ENCODE results near the gene TMEM203.

DNA sequence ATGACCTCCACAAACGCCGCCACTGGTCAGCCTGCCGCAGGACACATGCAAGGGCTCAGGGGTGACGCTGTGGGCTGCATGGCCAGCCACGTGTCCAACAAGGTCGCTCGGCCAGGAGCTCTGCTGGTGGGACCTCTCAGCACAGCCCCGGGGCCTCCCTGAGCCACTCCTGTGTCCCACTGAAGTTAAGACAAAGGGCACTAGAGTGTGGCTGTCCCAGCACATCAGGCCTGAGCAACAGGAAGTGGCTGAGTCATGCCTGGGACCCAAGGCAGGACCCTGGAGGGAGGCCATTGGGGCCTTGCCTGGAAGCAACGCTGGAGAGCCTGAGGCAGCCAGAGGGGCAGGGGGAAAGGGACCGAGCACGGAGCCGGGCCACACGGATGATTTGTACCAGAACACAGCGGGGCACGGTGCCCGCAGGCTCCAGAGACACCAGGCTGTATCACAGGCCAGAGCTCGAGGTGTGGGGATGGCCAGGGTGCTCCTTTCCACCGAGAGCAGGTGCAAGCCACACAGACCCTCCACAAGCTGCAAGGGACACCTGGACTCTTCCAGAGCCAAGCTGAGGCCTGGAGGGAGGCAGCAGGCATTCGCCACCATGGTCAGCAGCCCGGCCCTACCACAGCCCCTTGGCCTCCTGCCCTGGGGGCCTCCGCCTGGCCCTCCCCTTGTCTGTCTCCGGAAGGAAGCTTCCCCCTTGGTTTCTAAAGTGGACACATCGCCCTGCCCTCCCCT is 27.1 kb downstream of the TMEM203 start:
- no peak for TF ChIP-seq POLR2AphosphoS5 (IDR thresholded peaks at IDR 0.05; ENCODE audit: low read depth)
- no peak for TF ChIP-seq JUNB (IDR thresholded peaks at IDR 0.05; ENCODE audit: unreplicated experiment)
- TF ChIP-seq, protein P1, sequence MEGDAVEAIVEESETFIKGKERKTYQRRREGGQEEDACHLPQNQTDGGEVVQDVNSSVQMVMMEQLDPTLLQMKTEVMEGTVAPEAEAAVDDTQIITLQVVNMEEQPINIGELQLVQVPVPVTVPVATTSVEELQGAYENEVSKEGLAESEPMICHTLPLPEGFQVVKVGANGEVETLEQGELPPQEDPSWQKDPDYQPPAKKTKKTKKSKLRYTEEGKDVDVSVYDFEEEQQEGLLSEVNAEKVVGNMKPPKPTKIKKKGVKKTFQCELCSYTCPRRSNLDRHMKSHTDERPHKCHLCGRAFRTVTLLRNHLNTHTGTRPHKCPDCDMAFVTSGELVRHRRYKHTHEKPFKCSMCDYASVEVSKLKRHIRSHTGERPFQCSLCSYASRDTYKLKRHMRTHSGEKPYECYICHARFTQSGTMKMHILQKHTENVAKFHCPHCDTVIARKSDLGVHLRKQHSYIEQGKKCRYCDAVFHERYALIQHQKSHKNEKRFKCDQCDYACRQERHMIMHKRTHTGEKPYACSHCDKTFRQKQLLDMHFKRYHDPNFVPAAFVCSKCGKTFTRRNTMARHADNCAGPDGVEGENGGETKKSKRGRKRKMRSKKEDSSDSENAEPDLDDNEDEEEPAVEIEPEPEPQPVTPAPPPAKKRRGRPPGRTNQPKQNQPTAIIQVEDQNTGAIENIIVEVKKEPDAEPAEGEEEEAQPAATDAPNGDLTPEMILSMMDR (conservative IDR thresholded peaks at IDR 0.05; ENCODE audit: low read depth in 2 of 2): no peak
- no peak for TF ChIP-seq CREB1 (CRISPR knock-in tag; IDR thresholded peaks at IDR 0.05; ENCODE audit: low read depth)
- TF ChIP-seq, protein P2, sequence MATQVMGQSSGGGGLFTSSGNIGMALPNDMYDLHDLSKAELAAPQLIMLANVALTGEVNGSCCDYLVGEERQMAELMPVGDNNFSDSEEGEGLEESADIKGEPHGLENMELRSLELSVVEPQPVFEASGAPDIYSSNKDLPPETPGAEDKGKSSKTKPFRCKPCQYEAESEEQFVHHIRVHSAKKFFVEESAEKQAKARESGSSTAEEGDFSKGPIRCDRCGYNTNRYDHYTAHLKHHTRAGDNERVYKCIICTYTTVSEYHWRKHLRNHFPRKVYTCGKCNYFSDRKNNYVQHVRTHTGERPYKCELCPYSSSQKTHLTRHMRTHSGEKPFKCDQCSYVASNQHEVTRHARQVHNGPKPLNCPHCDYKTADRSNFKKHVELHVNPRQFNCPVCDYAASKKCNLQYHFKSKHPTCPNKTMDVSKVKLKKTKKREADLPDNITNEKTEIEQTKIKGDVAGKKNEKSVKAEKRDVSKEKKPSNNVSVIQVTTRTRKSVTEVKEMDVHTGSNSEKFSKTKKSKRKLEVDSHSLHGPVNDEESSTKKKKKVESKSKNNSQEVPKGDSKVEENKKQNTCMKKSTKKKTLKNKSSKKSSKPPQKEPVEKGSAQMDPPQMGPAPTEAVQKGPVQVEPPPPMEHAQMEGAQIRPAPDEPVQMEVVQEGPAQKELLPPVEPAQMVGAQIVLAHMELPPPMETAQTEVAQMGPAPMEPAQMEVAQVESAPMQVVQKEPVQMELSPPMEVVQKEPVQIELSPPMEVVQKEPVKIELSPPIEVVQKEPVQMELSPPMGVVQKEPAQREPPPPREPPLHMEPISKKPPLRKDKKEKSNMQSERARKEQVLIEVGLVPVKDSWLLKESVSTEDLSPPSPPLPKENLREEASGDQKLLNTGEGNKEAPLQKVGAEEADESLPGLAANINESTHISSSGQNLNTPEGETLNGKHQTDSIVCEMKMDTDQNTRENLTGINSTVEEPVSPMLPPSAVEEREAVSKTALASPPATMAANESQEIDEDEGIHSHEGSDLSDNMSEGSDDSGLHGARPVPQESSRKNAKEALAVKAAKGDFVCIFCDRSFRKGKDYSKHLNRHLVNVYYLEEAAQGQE (IDR thresholded peaks at IDR 0.05; ENCODE audit: unreplicated experiment): no peak
- TF ChIP-seq EZH2 (IDR thresholded peaks at IDR 0.05; ENCODE audit: low read depth, unreplicated experiment): no peak
- no peak for TF ChIP-seq ZNF114 (CRISPR knock-in tag; IDR thresholded peaks at IDR 0.05)
- no peak for TF ChIP-seq EZH2phosphoT487 (IDR thresholded peaks at IDR 0.05; ENCODE audit: unreplicated experiment)
- TF ChIP-seq, protein P3, sequence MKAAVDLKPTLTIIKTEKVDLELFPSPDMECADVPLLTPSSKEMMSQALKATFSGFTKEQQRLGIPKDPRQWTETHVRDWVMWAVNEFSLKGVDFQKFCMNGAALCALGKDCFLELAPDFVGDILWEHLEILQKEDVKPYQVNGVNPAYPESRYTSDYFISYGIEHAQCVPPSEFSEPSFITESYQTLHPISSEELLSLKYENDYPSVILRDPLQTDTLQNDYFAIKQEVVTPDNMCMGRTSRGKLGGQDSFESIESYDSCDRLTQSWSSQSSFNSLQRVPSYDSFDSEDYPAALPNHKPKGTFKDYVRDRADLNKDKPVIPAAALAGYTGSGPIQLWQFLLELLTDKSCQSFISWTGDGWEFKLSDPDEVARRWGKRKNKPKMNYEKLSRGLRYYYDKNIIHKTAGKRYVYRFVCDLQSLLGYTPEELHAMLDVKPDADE (IDR thresholded peaks at IDR 0.05): no peak
- no peak for TF ChIP-seq NANOG (IDR thresholded peaks at IDR 0.05; ENCODE audit: borderline replicate concordance)
- TF ChIP-seq, protein P4, sequence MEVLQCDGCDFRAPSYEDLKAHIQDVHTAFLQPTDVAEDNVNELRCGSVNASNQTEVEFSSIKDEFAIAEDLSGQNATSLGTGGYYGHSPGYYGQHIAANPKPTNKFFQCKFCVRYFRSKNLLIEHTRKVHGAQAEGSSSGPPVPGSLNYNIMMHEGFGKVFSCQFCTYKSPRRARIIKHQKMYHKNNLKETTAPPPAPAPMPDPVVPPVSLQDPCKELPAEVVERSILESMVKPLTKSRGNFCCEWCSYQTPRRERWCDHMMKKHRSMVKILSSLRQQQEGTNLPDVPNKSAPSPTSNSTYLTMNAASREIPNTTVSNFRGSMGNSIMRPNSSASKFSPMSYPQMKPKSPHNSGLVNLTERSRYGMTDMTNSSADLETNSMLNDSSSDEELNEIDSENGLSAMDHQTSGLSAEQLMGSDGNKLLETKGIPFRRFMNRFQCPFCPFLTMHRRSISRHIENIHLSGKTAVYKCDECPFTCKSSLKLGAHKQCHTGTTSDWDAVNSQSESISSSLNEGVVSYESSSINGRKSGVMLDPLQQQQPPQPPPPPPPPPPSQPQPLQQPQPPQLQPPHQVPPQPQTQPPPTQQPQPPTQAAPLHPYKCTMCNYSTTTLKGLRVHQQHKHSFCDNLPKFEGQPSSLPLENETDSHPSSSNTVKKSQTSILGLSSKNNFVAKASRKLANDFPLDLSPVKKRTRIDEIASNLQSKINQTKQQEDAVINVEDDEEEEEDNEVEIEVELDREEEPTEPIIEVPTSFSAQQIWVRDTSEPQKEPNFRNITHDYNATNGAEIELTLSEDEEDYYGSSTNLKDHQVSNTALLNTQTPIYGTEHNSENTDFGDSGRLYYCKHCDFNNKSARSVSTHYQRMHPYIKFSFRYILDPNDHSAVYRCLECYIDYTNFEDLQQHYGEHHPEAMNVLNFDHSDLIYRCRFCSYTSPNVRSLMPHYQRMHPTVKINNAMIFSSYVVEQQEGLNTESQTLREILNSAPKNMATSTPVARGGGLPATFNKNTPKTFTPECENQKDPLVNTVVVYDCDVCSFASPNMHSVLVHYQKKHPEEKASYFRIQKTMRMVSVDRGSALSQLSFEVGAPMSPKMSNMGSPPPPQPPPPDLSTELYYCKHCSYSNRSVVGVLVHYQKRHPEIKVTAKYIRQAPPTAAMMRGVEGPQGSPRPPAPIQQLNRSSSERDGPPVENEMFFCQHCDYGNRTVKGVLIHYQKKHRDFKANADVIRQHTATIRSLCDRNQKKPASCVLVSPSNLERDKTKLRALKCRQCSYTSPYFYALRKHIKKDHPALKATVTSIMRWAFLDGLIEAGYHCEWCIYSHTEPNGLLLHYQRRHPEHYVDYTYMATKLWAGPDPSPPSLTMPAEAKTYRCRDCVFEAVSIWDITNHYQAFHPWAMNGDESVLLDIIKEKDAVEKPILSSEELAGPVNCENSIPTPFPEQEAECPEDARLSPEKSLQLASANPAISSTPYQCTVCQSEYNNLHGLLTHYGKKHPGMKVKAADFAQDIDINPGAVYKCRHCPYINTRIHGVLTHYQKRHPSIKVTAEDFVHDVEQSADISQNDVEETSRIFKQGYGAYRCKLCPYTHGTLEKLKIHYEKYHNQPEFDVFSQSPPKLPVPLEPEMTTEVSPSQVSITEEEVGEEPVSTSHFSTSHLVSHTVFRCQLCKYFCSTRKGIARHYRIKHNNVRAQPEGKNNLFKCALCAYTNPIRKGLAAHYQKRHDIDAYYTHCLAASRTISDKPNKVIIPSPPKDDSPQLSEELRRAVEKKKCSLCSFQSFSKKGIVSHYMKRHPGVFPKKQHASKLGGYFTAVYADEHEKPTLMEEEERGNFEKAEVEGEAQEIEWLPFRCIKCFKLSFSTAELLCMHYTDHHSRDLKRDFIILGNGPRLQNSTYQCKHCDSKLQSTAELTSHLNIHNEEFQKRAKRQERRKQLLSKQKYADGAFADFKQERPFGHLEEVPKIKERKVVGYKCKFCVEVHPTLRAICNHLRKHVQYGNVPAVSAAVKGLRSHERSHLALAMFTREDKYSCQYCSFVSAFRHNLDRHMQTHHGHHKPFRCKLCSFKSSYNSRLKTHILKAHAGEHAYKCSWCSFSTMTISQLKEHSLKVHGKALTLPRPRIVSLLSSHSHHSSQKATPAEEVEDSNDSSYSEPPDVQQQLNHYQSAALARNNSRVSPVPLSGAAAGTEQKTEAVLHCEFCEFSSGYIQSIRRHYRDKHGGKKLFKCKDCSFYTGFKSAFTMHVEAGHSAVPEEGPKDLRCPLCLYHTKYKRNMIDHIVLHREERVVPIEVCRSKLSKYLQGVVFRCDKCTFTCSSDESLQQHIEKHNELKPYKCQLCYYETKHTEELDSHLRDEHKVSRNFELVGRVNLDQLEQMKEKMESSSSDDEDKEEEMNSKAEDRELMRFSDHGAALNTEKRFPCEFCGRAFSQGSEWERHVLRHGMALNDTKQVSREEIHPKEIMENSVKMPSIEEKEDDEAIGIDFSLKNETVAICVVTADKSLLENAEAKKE (CRISPR knock-in tag; IDR thresholded peaks at IDR 0.05): no peak
- TF ChIP-seq ZNF331 (CRISPR knock-in tag; IDR thresholded peaks at IDR 0.05; ENCODE audit: low read depth): no peak
